Colonic mucosa (tissue), 4 donors: ENCODE data around the gene MCHR1. TPM values are rescaled to one million over a fixed set of nuclear protein-coding genes. Genes with fewer than 3 reads are reported as not detected.

ENCODE experiments used
- DNase-seq: peaks from one replicate; pipeline ENCODE4 v3.0.0-alpha.2; 2020
- H3K27ac ChIP-seq: fragments of 200-600 bp; one replicate; pipeline ENCODE4 v1.8.0; 2021
- H3K27me3 ChIP-seq: fragments of 200-600 bp; one replicate; pipeline ENCODE4 v1.8.0; 2021
- H3K36me3 ChIP-seq: fragments of 200-600 bp; one replicate; pipeline ENCODE4 v1.8.0; 2021
- H3K4me1 ChIP-seq: fragments of 200-600 bp; one replicate; pipeline ENCODE4 v1.8.0; 2021; ENCODE audit warnings: mild to moderate bottlenecking
- H3K4me3 ChIP-seq: fragments of 200-600 bp; one replicate; pipeline ENCODE4 v1.8.0; 2021
- H3K9ac ChIP-seq, 2 donors: one replicate each; pipeline ENCODE4 v1.7.0; 2013; ENCODE audit warnings: control low read depth in 2 of 2, low read depth in 2 of 2, low read length in 2 of 2
- H3K9me3 ChIP-seq: fragments of 200-600 bp; one replicate; pipeline ENCODE4 v1.8.0; 2021
- CTCF ChIP-seq: fragments of 200-600 bp; IDR thresholded peaks from one replicate; pipeline ENCODE4 v1.8.0; 2022; ENCODE audit warnings: antibody characterized with exemption, mild to moderate bottlenecking
- intact Hi-C: fragments of 100-400 bp; cut with DNase I; formaldehyde crosslinking; loops from one replicate; pipeline ENCODE4 v1.14.1; 2022
- total RNA-seq, 2 donors: library from RNA; stranded (reverse); fragmentation: NEBNext Ultra II Directional in 1 of 2; extraction: Animal tissue kit (Norgen Biotek cat#: 25700) in 1 of 2; gene quantifications; one replicate each; pipeline ENCODE4 v1.2.1, GENCODE V29; 2021
- donor health status: healthy.
- donor health status: DM: no; HTN: no; CAD: no.
- donor health status: DM: no; HTN: no; CAD: no.

MCHR1 gene
- total RNA-seq, 2 donors from 2014 or later: 0.16 TPM; not detected in 1

GRCh38 chr22:40635043-40635939 is 44.0 kb upstream of the MCHR1 start:
- no peak for TF ChIP-seq CTCF
- H3K4me3 ChIP-seq: peak overlapping the region; percentile 98
- peaks cover 3% of the 10 kb centered on the region for H3K4me1 ChIP-seq
- no peak for DNase-seq
- intact Hi-C loops: no loop called here
- H3K9me3 ChIP-seq: no peaks in the 10 kb centered on the region
- peak overlapping the region; percentile 91 to 94 for H3K9ac ChIP-seq
- H3K27ac ChIP-seq: peak overlapping the region; percentile 86
- no peaks in the 10 kb centered on the region for H3K36me3 ChIP-seq
- no peaks in the 10 kb centered on the region for H3K27me3 ChIP-seq

- no peak for TF ChIP-seq CTCF
- intact Hi-C loops: no loop called here
- Histone ChIP-seq H3K4me3 (peak overlapping the region; percentile 98), H3K36me3 (no peaks in the 10 kb centered on the region), H3K27me3 (no peaks in the 10 kb centered on the region), H3K9me3 (no peaks in the 10 kb centered on the region), H3K27ac (peak overlapping the region; percentile 86), H3K4me1 (peaks cover 3% of the 10 kb centered on the region), H3K9ac (peak overlapping the region; percentile 91 to 94)
- peak; percentile 50 for DNase-seq
Measured at GRCh38 chr22:40635940-40636379, 43.3 kb upstream of the MCHR1 start.

GRCh38 chr22:40636380-40637182 is 42.7 kb upstream of the MCHR1 start, which contains the start of gene MRTFA:
MRTFA (minus strand) TSS chr22:40636719.
- Histone ChIP-seq H3K27me3 (no peaks in the 10 kb centered on the region), H3K36me3 (no peaks in the 10 kb centered on the region), H3K4me3 (peak within 1 kb of the TSS; percentile 98), H3K27ac (peak within 1 kb of the TSS; percentile 86), H3K9me3 (no peaks in the 10 kb centered on the region), H3K9ac (peak within 1 kb of the TSS; percentile 91 to 94), H3K4me1 (peaks cover 3% of the 10 kb centered on the region)
- intact Hi-C loops: no loop called here
- DNase-seq: peak; percentile 100
- no peak for TF ChIP-seq CTCF

- H3K9ac ChIP-seq: peak overlapping the region; percentile 91 to 94
- no peak for TF ChIP-seq CTCF
- peak; percentile 43 for DNase-seq
- H3K9me3 ChIP-seq: no peaks in the 10 kb centered on the region
- peak overlapping the region; percentile 66 for H3K27ac ChIP-seq
- peak overlapping the region; percentile 46 for H3K4me3 ChIP-seq
- intact Hi-C loops: no loop called here
- H3K4me1 ChIP-seq: peaks cover 3% of the 10 kb centered on the region
- no peaks in the 10 kb centered on the region for H3K27me3 ChIP-seq
- H3K36me3 ChIP-seq: no peaks in the 10 kb centered on the region
Measured at GRCh38 chr22:40637183-40638150, 41.8 kb upstream of the MCHR1 start.
